B cell (primary cell): Measurements from ENCODE around the gene APP.

ENCODE experiments used
- CTCF ChIP-seq: fragments of 200-600 bp; IDR thresholded peaks from one replicate; pipeline ENCODE4 v1.8.0; 2022; ENCODE audit warnings: antibody characterized with exemption, mild to moderate bottlenecking
- EZH2 ChIP-seq: IDR thresholded peaks from 2 replicates; pipeline ENCODE4 v1.6.1; 2012; ENCODE audit warnings: borderline replicate concordance, low read depth, mild to moderate bottlenecking, moderate library complexity, low read length; ENCODE audit not compliant: insufficient read depth, poor library complexity, severe bottlenecking

GRCh38 chr21:25893191-25893590 lies 277.4 kb downstream of the APP start:
- no peak for TF ChIP-seq CTCF
- TF ChIP-seq EZH2, result no peak
